Measurements from ENCODE around the gene PITX1.
A peak's percentile ranks its signal among the peaks of the same experiment; 100 is the strongest.

GRCh38 chr5:135034236-135034962, 371 bp upstream of the PITX1 start:
- TF ChIP-seq TAF1 (IDR thresholded peaks at IDR 0.05; ENCODE audit: low read depth), result 0 out of 2 replicates have a peak, but pooled peaks have one; percentile 13
- TF ChIP-seq CEBPB (IDR thresholded peaks at IDR 0.05), result no peak
- TF ChIP-seq YY1 (IDR thresholded peaks at IDR 0.05; ENCODE audit: low read depth), result no peak
- no peak for TF ChIP-seq FOXM1 (IDR thresholded peaks at IDR 0.05; ENCODE audit: borderline replicate concordance, low read depth)
- peak; percentile 61 for TF ChIP-seq MAX (IDR thresholded peaks at IDR 0.05)
- TF ChIP-seq REST (IDR thresholded peaks at IDR 0.05; ENCODE audit: low read depth), result no peak
- TF ChIP-seq EGR1 (IDR thresholded peaks at IDR 0.05), result no peak
- no peak for TF ChIP-seq ZBTB7A (IDR thresholded peaks at IDR 0.05; ENCODE audit: low read depth)
- TF ChIP-seq NFIC (IDR thresholded peaks at IDR 0.05), result no peak
